ENCODE data around the gene BICD2.

The BICD2 gene

DNA sequence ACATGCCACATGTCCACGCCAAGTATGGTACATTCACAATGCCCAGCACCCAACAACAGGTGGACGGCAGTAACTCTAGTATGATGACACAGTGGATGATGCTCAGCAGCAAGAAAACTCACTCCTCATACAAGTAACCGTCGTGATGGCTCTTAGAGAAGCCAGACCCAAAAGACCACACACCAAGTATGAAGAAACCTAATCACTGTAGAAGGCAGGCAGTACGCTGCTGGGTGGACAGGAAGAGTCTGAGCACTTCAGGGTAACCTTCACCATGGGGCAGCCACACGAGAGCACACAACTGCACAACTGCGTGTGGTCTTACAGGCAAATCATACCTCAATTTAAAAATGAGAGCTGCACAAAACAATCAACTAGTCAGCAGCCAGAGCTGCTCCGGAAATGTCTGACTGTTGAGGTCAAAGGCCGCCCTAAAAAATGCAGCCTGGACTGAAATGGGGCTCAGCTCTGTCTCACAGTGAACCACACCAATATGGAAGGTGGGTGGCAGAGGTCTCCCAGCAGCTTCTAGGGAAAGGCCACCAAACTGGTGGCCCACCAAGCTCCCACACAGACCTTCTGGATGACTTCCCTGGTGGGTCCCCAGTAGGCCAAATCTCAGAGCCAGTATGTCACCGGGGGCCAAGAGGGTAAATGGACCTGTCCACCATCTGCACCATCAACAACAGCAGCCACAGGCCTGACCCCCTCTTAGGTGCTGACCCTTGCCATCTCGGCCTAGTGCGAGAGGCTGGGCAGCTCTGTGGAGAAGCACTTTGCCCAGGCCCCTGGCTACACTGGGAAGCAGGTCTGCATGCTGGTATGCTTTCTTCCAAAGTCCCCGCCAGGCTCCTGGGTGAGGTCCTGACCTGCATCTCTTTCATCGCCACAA lies 17.8 kb downstream of the BICD2 start:
- no peak for DNase-seq

DNA sequence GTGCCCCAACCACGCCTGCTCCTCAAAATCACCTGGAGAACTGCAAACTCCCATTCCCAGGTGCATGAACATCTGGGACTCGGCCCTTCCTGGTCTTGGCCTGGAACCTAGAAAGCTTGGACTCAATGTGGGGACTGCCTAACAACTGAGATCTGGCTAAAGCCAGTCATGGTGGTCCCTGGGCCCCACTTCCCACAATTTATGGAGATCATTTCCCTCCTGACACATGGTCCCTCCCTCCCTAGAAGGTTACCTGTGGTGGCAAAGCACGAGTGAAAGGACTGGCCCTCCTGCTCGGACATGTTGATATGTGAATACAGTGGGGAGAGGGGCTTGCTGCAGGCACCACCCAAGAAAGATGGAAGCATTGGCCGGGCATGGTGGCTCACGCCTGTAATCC lies 18.8 kb downstream of the BICD2 start:
- DNase-seq: no peak

GRCh38 chr9:92745331-92745730 lies 19.3 kb downstream of the BICD2 start:
- no peak for DNase-seq

GRCh38 chr9:92740969-92741368 lies 23.7 kb downstream of the BICD2 start:
- DNase-seq: no peak

DNA sequence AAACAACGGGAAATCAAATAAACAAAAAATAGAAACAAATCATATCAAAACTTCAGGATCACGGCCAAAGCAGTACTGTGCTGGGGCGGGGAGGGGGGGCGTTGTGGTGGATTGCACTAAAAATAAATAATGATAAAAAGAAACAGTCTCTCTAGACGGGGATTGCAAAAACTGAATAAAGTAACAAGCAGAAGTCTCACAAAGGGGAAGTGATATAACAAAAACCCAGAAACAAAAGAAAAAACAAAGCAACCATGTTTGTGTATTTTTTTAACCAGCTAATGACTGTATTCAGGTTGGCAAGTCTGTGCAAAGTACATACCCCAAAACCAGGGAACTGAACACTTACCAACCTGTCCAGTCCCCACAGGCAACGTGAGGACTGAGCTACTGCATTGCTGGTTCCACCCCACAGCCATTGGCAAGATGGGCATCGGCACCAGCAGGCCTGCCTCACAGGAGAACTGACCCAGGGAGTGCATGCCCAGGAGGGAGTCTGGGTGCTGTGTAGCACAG lies 24.1 kb downstream of the BICD2 start:
- no peak for DNase-seq

DNA sequence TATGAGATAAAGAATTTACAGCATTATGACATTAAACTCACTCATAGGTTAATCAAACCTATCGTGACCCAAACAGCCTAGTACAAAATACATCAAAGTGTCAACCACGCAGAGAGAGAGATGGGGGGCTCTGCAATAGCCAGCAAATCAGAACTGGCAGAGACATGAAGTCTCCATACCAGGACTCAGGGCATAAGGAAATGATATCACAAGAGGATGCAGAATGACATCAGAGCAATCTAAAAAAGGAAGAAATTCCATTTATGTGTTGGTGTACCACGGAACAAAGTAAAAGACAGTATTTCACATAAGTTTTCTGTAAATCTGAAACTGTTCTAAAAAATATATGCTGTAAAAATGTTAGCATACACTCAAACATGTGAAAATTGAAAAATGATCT lies 24.6 kb downstream of the BICD2 start:
- no peak for DNase-seq

GRCh38 chr9:92739346-92739970 lies 25.2 kb downstream of the BICD2 start:
- DNase-seq: no peak

DNA sequence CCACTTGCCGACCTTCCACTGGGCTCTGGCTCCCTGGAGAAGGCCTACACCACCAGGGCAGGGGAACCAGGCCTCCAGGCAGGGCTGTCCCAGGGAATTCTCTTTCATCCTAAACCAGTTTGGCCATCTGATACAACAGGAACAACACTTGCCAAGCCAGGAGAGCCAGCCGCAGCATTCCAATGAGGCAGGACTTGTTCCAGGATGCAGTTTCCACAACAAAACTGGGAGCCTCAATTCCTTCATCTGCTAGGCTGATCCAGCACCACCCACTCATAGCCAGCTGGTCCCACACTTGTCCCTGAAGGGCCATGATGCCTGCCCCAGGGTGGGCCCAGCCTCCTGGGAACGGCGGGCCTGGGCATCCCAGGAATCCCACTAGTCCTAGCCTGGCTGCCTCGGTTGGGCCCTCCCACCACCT lies 26.0 kb downstream of the BICD2 start:
- DNase-seq: no peak

- DNase-seq: no peak
Measured at GRCh38 chr9:92737611-92738299, 26.9 kb downstream of the BICD2 start.

- no peak for DNase-seq
Measured at GRCh38 chr9:92737216-92737606, 27.4 kb downstream of the BICD2 start.

- no peak for DNase-seq
Measured at GRCh38 chr9:92736563-92737215, 27.9 kb downstream of the BICD2 start.

GRCh38 chr9:92735636-92736562 lies 28.7 kb downstream of the BICD2 start:
- DNase-seq: no peak

GRCh38 chr9:92734931-92735635 lies 29.6 kb downstream of the BICD2 start:
- no peak for DNase-seq

- DNase-seq: no peak
Measured at GRCh38 chr9:92730897-92731296, 33.7 kb downstream of the BICD2 start.

DNA sequence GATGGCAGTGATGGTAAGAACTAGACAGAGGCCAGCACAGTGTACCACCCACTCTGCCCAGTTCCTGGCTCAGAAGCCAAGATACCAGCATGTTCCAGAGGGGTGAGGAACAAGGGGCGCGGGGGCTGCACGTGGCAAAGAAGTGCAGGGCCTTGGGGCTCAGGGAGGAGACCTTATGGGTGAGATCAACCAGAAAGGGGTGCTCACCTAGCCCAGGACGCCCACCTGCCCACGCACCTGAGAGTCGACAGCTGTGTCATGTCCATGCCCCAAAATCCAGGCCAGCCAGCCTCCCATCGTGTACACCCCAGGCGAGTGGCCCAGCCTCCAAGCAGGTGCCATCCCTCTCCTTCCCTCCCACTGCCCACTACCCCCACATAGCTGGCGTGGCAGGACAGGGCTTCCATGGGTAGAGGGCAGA lies 34.9 kb downstream of the BICD2 start:
- DNase-seq: no peak

DNA sequence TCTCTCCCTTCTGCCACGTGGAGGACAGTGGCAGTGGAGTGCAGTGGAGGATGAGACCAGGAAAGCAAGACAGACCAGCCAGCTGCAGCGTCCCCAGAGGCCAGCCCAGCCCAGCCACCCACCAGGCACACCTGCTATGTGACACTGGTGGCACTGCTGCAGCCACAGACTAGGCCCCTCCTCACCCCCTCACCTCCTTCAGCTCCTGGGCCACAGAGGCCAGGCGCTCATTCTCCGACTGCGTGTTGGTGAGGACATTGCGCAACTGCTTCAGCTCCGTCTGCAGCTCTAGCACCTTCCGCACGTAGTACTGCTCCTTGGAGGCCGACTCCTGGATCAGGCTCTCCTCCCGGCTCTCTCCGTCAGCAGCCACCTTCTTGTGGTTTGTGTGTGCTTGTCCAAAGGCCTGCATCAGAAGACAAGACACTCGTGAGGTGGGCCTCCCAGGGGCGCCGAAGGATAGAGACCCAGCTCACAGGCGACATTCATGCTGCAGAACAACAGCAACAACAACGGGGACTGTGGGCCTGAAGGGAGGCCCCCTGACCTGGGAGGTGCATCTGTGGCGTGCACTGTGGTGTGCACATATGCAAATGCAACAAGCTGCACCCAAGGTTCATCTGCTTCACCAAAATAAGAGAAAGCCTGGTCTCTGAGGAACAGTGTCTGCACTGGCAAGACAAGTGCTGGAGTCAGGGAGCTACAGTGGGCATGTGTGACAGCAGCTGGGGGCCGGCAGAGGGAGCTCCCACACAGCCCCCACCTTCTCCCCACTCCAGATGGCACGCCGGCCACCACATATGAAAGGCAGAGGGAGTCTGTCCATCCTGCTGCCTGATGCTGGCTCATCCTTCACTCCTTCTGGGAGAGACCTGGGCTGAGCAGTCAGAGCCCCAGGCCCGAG lies 35.5 kb downstream of the BICD2 start:
- no peak for DNase-seq

- no peak for DNase-seq
Measured at GRCh38 chr9:92727716-92728700, 36.6 kb downstream of the BICD2 start.

DNA sequence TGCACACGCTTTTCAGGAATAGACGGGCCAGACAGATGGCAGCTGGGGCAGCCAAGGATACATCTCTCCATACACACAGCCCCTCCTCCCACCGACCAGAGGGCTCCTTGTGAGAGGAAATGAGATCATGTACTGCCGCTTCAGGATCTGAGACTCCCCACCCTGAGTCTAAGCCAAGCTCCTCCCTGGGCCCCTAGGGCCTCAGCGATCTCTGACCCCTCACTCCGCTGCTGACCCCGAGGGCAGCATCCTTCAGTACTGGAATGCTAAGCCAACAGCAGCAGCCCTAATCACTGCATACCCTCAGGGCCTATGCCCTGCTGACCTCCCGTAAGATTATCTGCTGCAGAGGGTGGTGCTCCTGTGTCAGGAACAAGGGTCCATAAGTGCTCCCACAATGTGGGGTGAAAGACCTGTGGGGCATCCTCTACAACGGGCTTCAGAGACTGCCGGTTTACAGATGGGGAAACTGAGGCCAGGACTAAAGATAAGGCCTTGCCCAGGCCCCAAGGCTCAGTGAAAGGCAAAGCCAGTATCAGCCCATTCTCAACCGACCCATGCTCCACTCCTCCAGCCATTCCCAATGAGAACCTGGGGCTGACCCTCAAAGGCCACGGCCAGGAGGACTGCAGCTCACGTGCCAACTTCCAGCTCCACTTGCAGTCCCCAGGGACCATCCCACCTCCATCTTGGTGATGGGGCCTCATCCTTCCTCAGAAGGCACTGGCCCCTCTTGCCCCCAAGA lies 37.5 kb downstream of the BICD2 start:
- no peak for DNase-seq
